SK-N-SH treated with all-trans-retinoic acid at 6 μM for 48 hours (cell line): ENCODE measurements around the gene AGAP3.
A peak's percentile ranks its signal among the peaks of the same experiment; 100 is the strongest.

Source experiments
- ATAC-seq: fragments of 200-7000 bp; cut with Tn5 transposase; 3 replicates; pipeline ENCODE4 v1.9.1; 2020; ENCODE audit warnings: mild to moderate bottlenecking, moderate library complexity
- ARNTL ChIP-seq: fragments of 450-650 bp; formaldehyde crosslinking; IDR thresholded peaks from 2 replicates; pipeline ENCODE4 v1.5.0; 2020; ENCODE audit warnings: low read depth, mild to moderate bottlenecking, moderate library complexity, borderline replicate concordance
- BACH2 ChIP-seq: fragments of 250-450 bp; sonication (Bioruptor Pico); IDR thresholded peaks from 2 replicates; pipeline ENCODE4 v1.9.0; 2021; ENCODE audit warnings: mild to moderate bottlenecking, borderline replicate concordance
- CSDC2 ChIP-seq: fragments of 250-450 bp; sonication (Bioruptor Pico); IDR thresholded peaks from 2 replicates; pipeline ENCODE4 v1.5.0; 2020; ENCODE audit warnings: mild to moderate bottlenecking, moderate library complexity
- ESRRG ChIP-seq: fragments of 250-450 bp; sonication (Bioruptor Pico); IDR thresholded peaks from 2 replicates; pipeline ENCODE4 v1.6.1; 2021; ENCODE audit warnings: mild to moderate bottlenecking
- ISL1 ChIP-seq: fragments of 250-450 bp; sonication (Bioruptor Pico); IDR thresholded peaks from 2 replicates; pipeline ENCODE4 v2.1.2; 2022; ENCODE audit warnings: mild to moderate bottlenecking, moderate library complexity
- RARB ChIP-seq: fragments of 250-450 bp; sonication (Bioruptor Pico); IDR thresholded peaks from 2 replicates; pipeline ENCODE4 v1.8.0; 2021; ENCODE audit warnings: mild to moderate bottlenecking, moderate library complexity
- SNAI2 ChIP-seq: fragments of 250-450 bp; sonication (Bioruptor Pico); IDR thresholded peaks from 2 replicates; pipeline ENCODE4 v1.5.0; 2020; ENCODE audit warnings: mild to moderate bottlenecking, moderate library complexity
- TOX ChIP-seq: fragments of 250-450 bp; sonication (Bioruptor Pico); IDR thresholded peaks from 2 replicates; pipeline ENCODE4 v1.8.0; 2021; ENCODE audit warnings: mild to moderate bottlenecking, moderate library complexity, borderline replicate concordance
- ZC3H10 ChIP-seq: fragments of 250-450 bp; sonication (Bioruptor Pico); IDR thresholded peaks from 2 replicates; pipeline ENCODE4 v1.5.1; 2021; ENCODE audit warnings: mild to moderate bottlenecking, moderate library complexity
- ZFP3 ChIP-seq: fragments of 250-450 bp; sonication (Bioruptor Pico); IDR thresholded peaks from 2 replicates; pipeline ENCODE4 v1.5.0; 2020; ENCODE audit warnings: mild to moderate bottlenecking, moderate library complexity
- ZFP30 ChIP-seq: fragments of 450-650 bp; formaldehyde crosslinking; IDR thresholded peaks from 2 replicates; pipeline ENCODE4 v1.5.0; 2022; ENCODE audit warnings: mild to moderate bottlenecking, moderate library complexity
- ZNF565 ChIP-seq: fragments of 450-650 bp; formaldehyde crosslinking; conservative IDR thresholded peaks from 2 replicates; pipeline ENCODE4 v1.5.0; 2020; ENCODE audit warnings: low read depth, mild to moderate bottlenecking, moderate library complexity
- ZNF70 ChIP-seq: fragments of 450-650 bp; formaldehyde crosslinking; IDR thresholded peaks from 2 replicates; pipeline ENCODE4 v1.5.0; 2020; ENCODE audit warnings: mild to moderate bottlenecking, moderate library complexity
- ZNF8 ChIP-seq: fragments of 450-650 bp; formaldehyde crosslinking; IDR thresholded peaks from 2 replicates; pipeline ENCODE4 v1.5.0; 2020; ENCODE audit warnings: mild to moderate bottlenecking, moderate library complexity
- TF ChIP-seq, protein P1 (sequence below): fragments of 250-450 bp; sonication (Bioruptor Pico); IDR thresholded peaks from 2 replicates; pipeline ENCODE4 v1.5.0; 2020; ENCODE audit warnings: mild to moderate bottlenecking, moderate library complexity
- TF ChIP-seq, protein P2 (sequence below): fragments of 250-450 bp; sonication (Bioruptor Pico); IDR thresholded peaks from 2 replicates; pipeline ENCODE4 v1.5.1; 2021; ENCODE audit warnings: mild to moderate bottlenecking, moderate library complexity
- TF ChIP-seq, protein P3 (sequence below): fragments of 250-450 bp; sonication (Bioruptor Pico); IDR thresholded peaks from 2 replicates; pipeline ENCODE4 v1.5.1; 2020; ENCODE audit warnings: low read depth, mild to moderate bottlenecking, moderate library complexity
- TF ChIP-seq, protein P4 (sequence below): fragments of 250-450 bp; sonication (Bioruptor Pico); IDR thresholded peaks from 2 replicates; pipeline ENCODE4 v1.8.0; 2020; ENCODE audit warnings: mild to moderate bottlenecking, moderate library complexity, borderline replicate concordance

Gene AGAP3

DNA sequence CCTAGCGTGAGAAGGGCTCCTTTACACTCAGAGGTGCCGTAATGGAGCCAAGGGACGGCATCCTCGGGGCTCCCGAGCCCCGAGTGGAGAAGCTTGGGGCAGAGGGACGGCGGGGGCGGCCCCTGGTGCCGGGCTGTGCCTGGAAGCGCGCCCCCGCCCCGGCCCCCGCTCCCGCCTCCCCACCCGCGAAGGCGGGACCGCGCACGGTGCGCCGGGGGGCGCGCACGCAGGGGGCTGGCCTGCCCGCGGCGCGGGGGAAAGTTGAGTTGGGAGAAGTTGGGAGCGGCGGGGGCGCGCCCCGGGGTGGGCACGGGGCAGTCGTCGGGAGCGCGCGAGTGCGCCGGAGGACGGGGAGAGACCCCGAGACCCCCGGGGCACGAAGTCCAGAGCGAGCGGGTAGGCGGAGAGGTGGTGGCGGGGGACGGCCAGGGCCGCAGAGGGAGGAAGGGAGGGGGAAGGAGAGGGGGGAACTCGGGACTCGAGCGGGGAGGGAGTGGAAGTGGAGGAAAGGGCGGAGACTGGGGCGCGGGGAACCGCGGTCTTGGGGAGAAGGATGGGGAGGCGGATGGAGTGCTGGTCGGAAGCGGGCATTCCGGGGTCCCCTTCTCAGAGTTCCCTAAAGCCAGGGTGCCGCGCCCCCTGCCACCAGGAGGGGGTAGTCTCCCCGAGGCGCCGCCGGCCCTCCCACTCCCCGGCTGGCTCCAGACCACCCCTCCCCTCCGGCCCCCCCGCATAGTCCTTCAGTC lies 26.7 kb upstream of the AGAP3 start, which contains the start of gene SLC4A2:
SLC4A2 (plus strand) TSS at position 223 of the 746 bp plus-strand sequence. CDS start 2,399 bp downstream, outside the sequence.
- ATAC-seq = peak; percentile 12
- TF ChIP-seq ESRRG (CRISPR knock-in tag) (no peak), TOX (no peak), ZNF70 (CRISPR knock-in tag) (no peak), ZNF565 (no peak), ZNF8 (no peak), ZFP30 (CRISPR knock-in tag) (no peak), SNAI2 (peak; percentile 81; the same call in 1 of the 2 replicates), ZC3H10 (CRISPR knock-in tag) (no peak), CSDC2 (no peak), RARB (CRISPR knock-in tag) (no peak), ISL1 (no peak)
- TF ChIP-seq, protein P1, sequence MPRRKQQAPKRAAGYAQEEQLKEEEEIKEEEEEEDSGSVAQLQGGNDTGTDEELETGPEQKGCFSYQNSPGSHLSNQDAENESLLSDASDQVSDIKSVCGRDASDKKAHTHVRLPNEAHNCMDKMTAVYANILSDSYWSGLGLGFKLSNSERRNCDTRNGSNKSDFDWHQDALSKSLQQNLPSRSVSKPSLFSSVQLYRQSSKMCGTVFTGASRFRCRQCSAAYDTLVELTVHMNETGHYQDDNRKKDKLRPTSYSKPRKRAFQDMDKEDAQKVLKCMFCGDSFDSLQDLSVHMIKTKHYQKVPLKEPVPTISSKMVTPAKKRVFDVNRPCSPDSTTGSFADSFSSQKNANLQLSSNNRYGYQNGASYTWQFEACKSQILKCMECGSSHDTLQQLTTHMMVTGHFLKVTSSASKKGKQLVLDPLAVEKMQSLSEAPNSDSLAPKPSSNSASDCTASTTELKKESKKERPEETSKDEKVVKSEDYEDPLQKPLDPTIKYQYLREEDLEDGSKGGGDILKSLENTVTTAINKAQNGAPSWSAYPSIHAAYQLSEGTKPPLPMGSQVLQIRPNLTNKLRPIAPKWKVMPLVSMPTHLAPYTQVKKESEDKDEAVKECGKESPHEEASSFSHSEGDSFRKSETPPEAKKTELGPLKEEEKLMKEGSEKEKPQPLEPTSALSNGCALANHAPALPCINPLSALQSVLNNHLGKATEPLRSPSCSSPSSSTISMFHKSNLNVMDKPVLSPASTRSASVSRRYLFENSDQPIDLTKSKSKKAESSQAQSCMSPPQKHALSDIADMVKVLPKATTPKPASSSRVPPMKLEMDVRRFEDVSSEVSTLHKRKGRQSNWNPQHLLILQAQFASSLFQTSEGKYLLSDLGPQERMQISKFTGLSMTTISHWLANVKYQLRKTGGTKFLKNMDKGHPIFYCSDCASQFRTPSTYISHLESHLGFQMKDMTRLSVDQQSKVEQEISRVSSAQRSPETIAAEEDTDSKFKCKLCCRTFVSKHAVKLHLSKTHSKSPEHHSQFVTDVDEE (CRISPR knock-in tag) = peak; percentile 40; the same call in 1 of the 2 replicates
- TF ChIP-seq, protein P2, sequence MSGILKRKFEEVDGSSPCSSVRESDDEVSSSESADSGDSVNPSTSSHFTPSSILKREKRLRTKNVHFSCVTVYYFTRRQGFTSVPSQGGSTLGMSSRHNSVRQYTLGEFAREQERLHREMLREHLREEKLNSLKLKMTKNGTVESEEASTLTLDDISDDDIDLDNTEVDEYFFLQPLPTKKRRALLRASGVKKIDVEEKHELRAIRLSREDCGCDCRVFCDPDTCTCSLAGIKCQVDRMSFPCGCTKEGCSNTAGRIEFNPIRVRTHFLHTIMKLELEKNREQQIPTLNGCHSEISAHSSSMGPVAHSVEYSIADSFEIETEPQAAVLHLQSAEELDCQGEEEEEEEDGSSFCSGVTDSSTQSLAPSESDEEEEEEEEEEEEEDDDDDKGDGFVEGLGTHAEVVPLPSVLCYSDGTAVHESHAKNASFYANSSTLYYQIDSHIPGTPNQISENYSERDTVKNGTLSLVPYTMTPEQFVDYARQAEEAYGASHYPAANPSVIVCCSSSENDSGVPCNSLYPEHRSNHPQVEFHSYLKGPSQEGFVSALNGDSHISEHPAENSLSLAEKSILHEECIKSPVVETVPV (CRISPR knock-in tag) = no peak
- TF ChIP-seq, protein P3, sequence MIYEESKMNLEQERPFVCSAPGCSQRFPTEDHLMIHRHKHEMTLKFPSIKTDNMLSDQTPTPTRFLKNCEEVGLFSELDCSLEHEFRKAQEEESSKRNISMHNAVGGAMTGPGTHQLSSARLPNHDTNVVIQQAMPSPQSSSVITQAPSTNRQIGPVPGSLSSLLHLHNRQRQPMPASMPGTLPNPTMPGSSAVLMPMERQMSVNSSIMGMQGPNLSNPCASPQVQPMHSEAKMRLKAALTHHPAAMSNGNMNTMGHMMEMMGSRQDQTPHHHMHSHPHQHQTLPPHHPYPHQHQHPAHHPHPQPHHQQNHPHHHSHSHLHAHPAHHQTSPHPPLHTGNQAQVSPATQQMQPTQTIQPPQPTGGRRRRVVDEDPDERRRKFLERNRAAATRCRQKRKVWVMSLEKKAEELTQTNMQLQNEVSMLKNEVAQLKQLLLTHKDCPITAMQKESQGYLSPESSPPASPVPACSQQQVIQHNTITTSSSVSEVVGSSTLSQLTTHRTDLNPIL (CRISPR knock-in tag) = no peak
- TF ChIP-seq, protein P4, sequence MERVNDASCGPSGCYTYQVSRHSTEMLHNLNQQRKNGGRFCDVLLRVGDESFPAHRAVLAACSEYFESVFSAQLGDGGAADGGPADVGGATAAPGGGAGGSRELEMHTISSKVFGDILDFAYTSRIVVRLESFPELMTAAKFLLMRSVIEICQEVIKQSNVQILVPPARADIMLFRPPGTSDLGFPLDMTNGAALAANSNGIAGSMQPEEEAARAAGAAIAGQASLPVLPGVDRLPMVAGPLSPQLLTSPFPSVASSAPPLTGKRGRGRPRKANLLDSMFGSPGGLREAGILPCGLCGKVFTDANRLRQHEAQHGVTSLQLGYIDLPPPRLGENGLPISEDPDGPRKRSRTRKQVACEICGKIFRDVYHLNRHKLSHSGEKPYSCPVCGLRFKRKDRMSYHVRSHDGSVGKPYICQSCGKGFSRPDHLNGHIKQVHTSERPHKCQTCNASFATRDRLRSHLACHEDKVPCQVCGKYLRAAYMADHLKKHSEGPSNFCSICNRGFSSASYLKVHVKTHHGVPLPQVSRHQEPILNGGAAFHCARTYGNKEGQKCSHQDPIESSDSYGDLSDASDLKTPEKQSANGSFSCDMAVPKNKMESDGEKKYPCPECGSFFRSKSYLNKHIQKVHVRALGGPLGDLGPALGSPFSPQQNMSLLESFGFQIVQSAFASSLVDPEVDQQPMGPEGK (CRISPR knock-in tag) = peak; percentile 73; the same call in 1 of the 2 replicates
- TF ChIP-seq, all 23 proteins: peak for 3

DNA sequence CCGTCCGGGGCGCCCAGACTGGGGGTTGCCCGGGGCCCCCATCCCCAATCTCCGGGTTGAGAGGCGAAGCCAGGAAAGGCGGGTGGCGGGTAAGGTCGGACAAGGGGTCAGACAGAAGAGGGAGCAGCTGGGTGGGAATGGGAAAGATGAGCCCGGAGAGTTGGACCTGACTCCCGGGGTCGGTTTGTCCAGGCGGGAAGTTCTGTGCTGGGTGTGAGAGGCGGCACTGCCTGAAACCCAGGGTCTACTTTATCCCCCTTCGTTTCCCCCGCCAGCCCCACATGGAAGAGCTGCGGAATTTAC lies 26.2 kb upstream of the AGAP3 start:
- TF ChIP-seq ARNTL (CRISPR knock-in tag) = no peak
- no peak for TF ChIP-seq BACH2
- no peak for TF ChIP-seq ISL1
- TF ChIP-seq ZC3H10 (CRISPR knock-in tag) = no peak
- no peak for TF ChIP-seq RARB (CRISPR knock-in tag)
- no peak for TF ChIP-seq ZNF8
- no peak for TF ChIP-seq SNAI2
- ATAC-seq = peak; percentile 2; the same call in 2 of the 3 replicates

DNA sequence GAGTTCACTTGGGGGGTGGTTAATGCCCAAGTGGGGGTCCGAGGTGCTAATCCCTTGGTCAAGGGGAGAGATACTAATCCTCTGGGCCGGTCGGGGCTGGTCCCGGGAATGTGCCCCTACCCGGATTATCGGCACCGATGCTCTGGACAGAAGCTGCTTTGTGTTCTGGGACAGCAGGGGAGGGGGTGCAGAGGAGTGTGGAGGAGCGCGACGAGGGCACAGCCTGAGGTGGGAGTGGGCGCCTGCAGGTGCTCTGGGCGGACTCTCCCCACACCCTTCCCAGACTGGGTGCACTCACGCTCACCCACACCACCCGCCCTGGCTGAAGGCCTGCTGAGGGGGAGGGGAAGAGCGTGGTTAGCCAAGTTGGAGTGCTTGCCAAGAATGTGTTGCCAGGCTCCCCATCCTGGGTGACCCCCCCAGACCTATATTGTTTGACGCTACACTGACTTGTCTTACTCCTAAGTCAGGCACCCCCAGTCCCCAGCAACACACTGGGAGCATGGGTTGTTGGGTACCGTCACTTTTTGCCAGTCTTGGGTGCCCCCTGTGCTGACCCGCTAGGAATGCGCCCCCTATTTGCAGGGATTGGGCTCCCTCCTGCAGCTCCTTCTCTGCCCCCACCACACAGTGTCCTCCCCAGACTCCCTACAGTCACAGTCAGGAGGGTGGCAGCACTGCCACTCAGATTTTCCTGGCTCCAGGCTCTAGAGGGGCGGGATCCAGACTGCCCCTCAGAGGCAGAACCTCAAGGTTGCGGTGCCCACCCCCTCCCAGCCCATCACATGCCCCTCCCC lies 25.7 kb upstream of the AGAP3 start:
- ATAC-seq = peak; percentile 0; the same call in 2 of the 3 replicates
- peak; percentile 91 for TF ChIP-seq ZFP3 (CRISPR knock-in tag)
- TF ChIP-seq, protein P4 (CRISPR knock-in tag) = peak; percentile 89; the same call in 1 of the 2 replicates
- no peak for TF ChIP-seq SNAI2
- TF ChIP-seq ZNF70 (CRISPR knock-in tag) = no peak
